AG09319 (cell line): ENCODE measurements around the gene RNF144A.

ENCODE experiments used
- DNase-seq: peaks from one replicate; pipeline ENCODE4 v3.0.0-alpha.2; 2010; ENCODE audit warnings: low read depth; ENCODE audit errors: extremely low read depth
- CTCF ChIP-seq: IDR thresholded peaks from 2 replicates; pipeline ENCODE4 v1.5.1; 2011; ENCODE audit warnings: low read depth, mild to moderate bottlenecking, inconsistent platforms, low read length, moderate library complexity

The RNF144A gene

GRCh38 chr2:6924101-6924923 lies 7.1 kb downstream of the RNF144A start:
- TF ChIP-seq CTCF, result no peak
- no peak for DNase-seq

- DNase-seq, result no peak
- TF ChIP-seq CTCF, result no peak
Measured at GRCh38 chr2:6924924-6925409, 7.8 kb downstream of the RNF144A start.

- DNase-seq, result no peak
- no peak for TF ChIP-seq CTCF
Measured at GRCh38 chr2:6926071-6926732, 9.0 kb downstream of the RNF144A start.

- DNase-seq, result no peak
- TF ChIP-seq CTCF, result no peak
Measured at GRCh38 chr2:6927186-6927585, 10.0 kb downstream of the RNF144A start.

- DNase-seq, result no peak
- no peak for TF ChIP-seq CTCF
Measured at GRCh38 chr2:6927753-6928152, 10.5 kb downstream of the RNF144A start.

- DNase-seq, result no peak
- TF ChIP-seq CTCF, result no peak
Measured at GRCh38 chr2:6928452-6928851, 11.2 kb downstream of the RNF144A start.

- no peak for TF ChIP-seq CTCF
- DNase-seq, result no peak
Measured at GRCh38 chr2:6929196-6929819, 12.1 kb downstream of the RNF144A start.
